SK-N-SH treated with all-trans-retinoic acid at 6 μM for 48 hours (cell line): ENCODE data around the gene SRCAP.

Source experiments
- ATAC-seq: fragments of 200-7000 bp; cut with Tn5 transposase; 3 replicates; pipeline ENCODE4 v1.9.1; 2020; ENCODE audit warnings: mild to moderate bottlenecking, moderate library complexity
- ARNTL ChIP-seq: fragments of 450-650 bp; formaldehyde crosslinking; IDR thresholded peaks from 2 replicates; pipeline ENCODE4 v1.5.0; 2020; ENCODE audit warnings: low read depth, mild to moderate bottlenecking, moderate library complexity, borderline replicate concordance
- BACH2 ChIP-seq: fragments of 250-450 bp; sonication (Bioruptor Pico); IDR thresholded peaks from 2 replicates; pipeline ENCODE4 v1.9.0; 2021; ENCODE audit warnings: mild to moderate bottlenecking, borderline replicate concordance
- CREB5 ChIP-seq: fragments of 250-450 bp; sonication (Bioruptor Pico); IDR thresholded peaks from 2 replicates; pipeline ENCODE4 v1.5.1; 2020; ENCODE audit warnings: low read depth, mild to moderate bottlenecking, moderate library complexity
- CSDC2 ChIP-seq: fragments of 250-450 bp; sonication (Bioruptor Pico); IDR thresholded peaks from 2 replicates; pipeline ENCODE4 v1.5.0; 2020; ENCODE audit warnings: mild to moderate bottlenecking, moderate library complexity
- CSRNP3 ChIP-seq: fragments of 250-450 bp; sonication (Bioruptor Pico); IDR thresholded peaks from 2 replicates; pipeline ENCODE4 v1.5.1; 2021; ENCODE audit warnings: mild to moderate bottlenecking, moderate library complexity
- ESRRG ChIP-seq: fragments of 250-450 bp; sonication (Bioruptor Pico); IDR thresholded peaks from 2 replicates; pipeline ENCODE4 v1.6.1; 2021; ENCODE audit warnings: mild to moderate bottlenecking
- ISL1 ChIP-seq: fragments of 250-450 bp; sonication (Bioruptor Pico); IDR thresholded peaks from 2 replicates; pipeline ENCODE4 v2.1.2; 2022; ENCODE audit warnings: mild to moderate bottlenecking, moderate library complexity
- OSR1 ChIP-seq: fragments of 250-450 bp; sonication (Bioruptor Pico); IDR thresholded peaks from 2 replicates; pipeline ENCODE4 v1.8.0; 2022; ENCODE audit warnings: moderate library complexity, mild to moderate bottlenecking, inconsistent platforms
- POU6F1 ChIP-seq: fragments of 250-450 bp; sonication (Bioruptor Pico); IDR thresholded peaks from 2 replicates; pipeline ENCODE4 v1.8.0; 2021; ENCODE audit warnings: low read depth, mild to moderate bottlenecking, moderate library complexity, borderline replicate concordance
- PPARA ChIP-seq: fragments of 250-450 bp; sonication (Bioruptor Pico); IDR thresholded peaks from 2 replicates; pipeline ENCODE4 v1.5.0; 2020; ENCODE audit warnings: mild to moderate bottlenecking, borderline replicate concordance
- RARB ChIP-seq: fragments of 250-450 bp; sonication (Bioruptor Pico); IDR thresholded peaks from 2 replicates; pipeline ENCODE4 v1.8.0; 2021; ENCODE audit warnings: mild to moderate bottlenecking, moderate library complexity
- SNAI2 ChIP-seq: fragments of 250-450 bp; sonication (Bioruptor Pico); IDR thresholded peaks from 2 replicates; pipeline ENCODE4 v1.5.0; 2020; ENCODE audit warnings: mild to moderate bottlenecking, moderate library complexity
- TCF4 ChIP-seq: fragments of 250-450 bp; sonication (Bioruptor Pico); IDR thresholded peaks from 2 replicates; pipeline ENCODE4 v1.8.0; 2021; ENCODE audit warnings: mild to moderate bottlenecking, moderate library complexity, borderline replicate concordance
- TOX ChIP-seq: fragments of 250-450 bp; sonication (Bioruptor Pico); IDR thresholded peaks from 2 replicates; pipeline ENCODE4 v1.8.0; 2021; ENCODE audit warnings: mild to moderate bottlenecking, moderate library complexity, borderline replicate concordance
- TSHZ2 ChIP-seq: fragments of 250-450 bp; sonication (Bioruptor Pico); IDR thresholded peaks from 2 replicates; pipeline ENCODE4 v1.5.0; 2020; ENCODE audit warnings: mild to moderate bottlenecking, moderate library complexity
- ZC3H10 ChIP-seq: fragments of 250-450 bp; sonication (Bioruptor Pico); IDR thresholded peaks from 2 replicates; pipeline ENCODE4 v1.5.1; 2021; ENCODE audit warnings: mild to moderate bottlenecking, moderate library complexity
- ZFP3 ChIP-seq: fragments of 250-450 bp; sonication (Bioruptor Pico); IDR thresholded peaks from 2 replicates; pipeline ENCODE4 v1.5.0; 2020; ENCODE audit warnings: mild to moderate bottlenecking, moderate library complexity
- ZFP30 ChIP-seq: fragments of 450-650 bp; formaldehyde crosslinking; IDR thresholded peaks from 2 replicates; pipeline ENCODE4 v1.5.0; 2022; ENCODE audit warnings: mild to moderate bottlenecking, moderate library complexity
- ZNF565 ChIP-seq: fragments of 450-650 bp; formaldehyde crosslinking; conservative IDR thresholded peaks from 2 replicates; pipeline ENCODE4 v1.5.0; 2020; ENCODE audit warnings: low read depth, mild to moderate bottlenecking, moderate library complexity
- ZNF70 ChIP-seq: fragments of 450-650 bp; formaldehyde crosslinking; IDR thresholded peaks from 2 replicates; pipeline ENCODE4 v1.5.0; 2020; ENCODE audit warnings: mild to moderate bottlenecking, moderate library complexity

Gene SRCAP

GRCh38 chr16:30777591-30778297, 78.8 kb downstream of the SRCAP start:
- ATAC-seq = no peak
- no peak for TF ChIP-seq ZNF70
- TF ChIP-seq CSRNP3 (CRISPR knock-in tag) = no peak
- TF ChIP-seq SNAI2 (CRISPR knock-in tag) = no peak
- TF ChIP-seq OSR1 (CRISPR knock-in tag) = no peak
- no peak for TF ChIP-seq BACH2 (CRISPR knock-in tag)
- no peak for TF ChIP-seq POU6F1 (CRISPR knock-in tag)
- TF ChIP-seq TOX (CRISPR knock-in tag) = no peak
- no peak for TF ChIP-seq ZFP30 (CRISPR knock-in tag)

GRCh38 chr16:30778549-30779244, 79.7 kb downstream of the SRCAP start:
- no peak for TF ChIP-seq RARB
- no peak for TF ChIP-seq TSHZ2 (CRISPR knock-in tag)
- TF ChIP-seq ZC3H10 (CRISPR knock-in tag) = no peak
- no peak for TF ChIP-seq TCF4 (CRISPR knock-in tag)
- no peak for ATAC-seq

- no peak for TF ChIP-seq ARNTL (CRISPR knock-in tag)
- TF ChIP-seq CSRNP3 (CRISPR knock-in tag) = no peak
- no peak for TF ChIP-seq CREB5
- no peak for TF ChIP-seq ZNF70
- no peak for TF ChIP-seq OSR1 (CRISPR knock-in tag)
- TF ChIP-seq POU6F1 (CRISPR knock-in tag) = no peak
- no peak for TF ChIP-seq ESRRG (CRISPR knock-in tag)
- no peak for TF ChIP-seq PPARA (CRISPR knock-in tag)
- TF ChIP-seq ZC3H10 (CRISPR knock-in tag) = no peak
- no peak for TF ChIP-seq ZFP3 (CRISPR knock-in tag)
- TF ChIP-seq ZNF565 = no peak
- TF ChIP-seq ISL1 (CRISPR knock-in tag) = no peak
- TF ChIP-seq CSDC2 (CRISPR knock-in tag) = no peak
- TF ChIP-seq ZFP30 (CRISPR knock-in tag) = no peak
- TF ChIP-seq BACH2 (CRISPR knock-in tag) = no peak
- no peak for ATAC-seq
These were observed 80.6 kb downstream of the SRCAP start for GRCh38 chr16:30779596-30779995.
